PC-9 (cell line): ENCODE results near the gene LRRC26. TPM values are rescaled to one million over a fixed set of nuclear protein-coding genes. Genes with fewer than 3 reads are reported as not detected.

Experiments used
- BruUV-seq: library from RNA; stranded (reverse); fragments of 400-500 nt; replicated peaks from 2 replicates; lab custom pipeline; 2021; lab: Mats Ljungman, UMichigan
- CTCF ChIA-PET: fragments of 300-600 bp; sonication (Branson Sonifier 250); formaldehyde crosslinking; loops from one replicate; lab custom pipeline; 2022; ENCODE audit warnings: antibody characterized with exemption; lab: Charles Lee
- POLR2A ChIA-PET: fragments of 300-600 bp; sonication (Branson Sonifier 250); formaldehyde crosslinking; loops from one replicate; lab custom pipeline; 2022; ENCODE audit warnings: antibody characterized with exemption; ENCODE audit not compliant: unreplicated experiment; lab: Charles Lee
- DNase-seq, 2 experiments: peaks; one replicate each; pipeline versions ENCODE4 v3.0.0 to v3.0.0-alpha.2; 2015 to 2022; ENCODE audit warnings: mixed read lengths in 1 of 2
- H2AFZ ChIP-seq: fragments of 200-600 bp; sonication (generic); 2 replicates; pipeline ENCODE4 v1.8.1; 2017; ENCODE audit warnings: antibody characterized with exemption
- H3F3A ChIP-seq: fragments of 200-600 bp; sonication (generic); 2 replicates; pipeline ENCODE4 v1.8.1; 2017; ENCODE audit warnings: antibody characterized with exemption, mild to moderate bottlenecking, low read depth; ENCODE audit not compliant: insufficient read depth
- H3K27ac ChIP-seq: fragments of 200-600 bp; sonication (generic); 2 replicates; pipeline ENCODE4 v1.6.1; 2016; ENCODE audit warnings: mixed run types
- H3K27me3 ChIP-seq: fragments of 200-600 bp; sonication (generic); 2 replicates; pipeline ENCODE4 v1.6.1; 2016; ENCODE audit warnings: low read depth, mixed run types; ENCODE audit not compliant: insufficient read depth
- H3K36me3 ChIP-seq: fragments of 200-600 bp; sonication (generic); 2 replicates; pipeline ENCODE4 v1.6.1; 2016; ENCODE audit warnings: low read depth, mixed run types
- H3K4me1 ChIP-seq: fragments of 200-600 bp; sonication (generic); replicated peaks from 2 replicates; pipeline ENCODE4 v1.6.1; 2016; ENCODE audit warnings: mixed run types; ENCODE audit not compliant: insufficient read depth
- H3K4me2 ChIP-seq: fragments of 200-600 bp; sonication (generic); 2 replicates; pipeline ENCODE4 v1.6.1; 2017; ENCODE audit warnings: mixed run types
- H3K4me3 ChIP-seq: fragments of 200-600 bp; sonication (generic); 2 replicates; pipeline ENCODE4 v1.6.1; 2016; ENCODE audit warnings: mixed run types
- H3K79me2 ChIP-seq: fragments of 200-600 bp; sonication (generic); 2 replicates; pipeline ENCODE4 v1.6.1; 2017; ENCODE audit warnings: low read depth, mixed run types
- H3K9me2 ChIP-seq: fragments of 200-600 bp; sonication (generic); 2 replicates; pipeline ENCODE4 v1.8.1; 2017; ENCODE audit warnings: mild to moderate bottlenecking; ENCODE audit not compliant: insufficient read depth
- H3K9me3 ChIP-seq: fragments of 200-600 bp; sonication (generic); 2 replicates; pipeline ENCODE4 v1.8.1; 2016; ENCODE audit warnings: low read depth; ENCODE audit not compliant: insufficient read depth
- H4K20me1 ChIP-seq: fragments of 200-600 bp; sonication (generic); 2 replicates; pipeline ENCODE4 v1.8.1; 2017; ENCODE audit not compliant: insufficient read depth
- EZH2 ChIP-seq: fragments of 200-600 bp; sonication (generic); IDR thresholded peaks from 2 replicates; pipeline ENCODE4 v1.8.0; 2017; ENCODE audit warnings: antibody characterized with exemption, low read depth
- intact Hi-C: fragments of 100-400 bp; cut with micrococcal nuclease; formaldehyde crosslinking; loops from one replicate; pipeline ENCODE4 v1.10.0; 2022; ENCODE audit not compliant: unreplicated experiment
- total RNA-seq: library from RNA; stranded (reverse); gene quantifications from 2 replicates; pipeline ENCODE4 v1.2.3, GENCODE V29; 2021
- TF ChIP-seq, protein P1 (sequence below): fragments of 200-600 bp; sonication (generic); conservative IDR thresholded peaks from 2 replicates; pipeline ENCODE4 v1.6.1; 2017; ENCODE audit warnings: mixed run types, antibody characterized with exemption, mild to moderate bottlenecking, moderate library complexity

Gene LRRC26
- total RNA-seq, 1 experiment from 2014 or later, result 2.3 TPM

DNA sequence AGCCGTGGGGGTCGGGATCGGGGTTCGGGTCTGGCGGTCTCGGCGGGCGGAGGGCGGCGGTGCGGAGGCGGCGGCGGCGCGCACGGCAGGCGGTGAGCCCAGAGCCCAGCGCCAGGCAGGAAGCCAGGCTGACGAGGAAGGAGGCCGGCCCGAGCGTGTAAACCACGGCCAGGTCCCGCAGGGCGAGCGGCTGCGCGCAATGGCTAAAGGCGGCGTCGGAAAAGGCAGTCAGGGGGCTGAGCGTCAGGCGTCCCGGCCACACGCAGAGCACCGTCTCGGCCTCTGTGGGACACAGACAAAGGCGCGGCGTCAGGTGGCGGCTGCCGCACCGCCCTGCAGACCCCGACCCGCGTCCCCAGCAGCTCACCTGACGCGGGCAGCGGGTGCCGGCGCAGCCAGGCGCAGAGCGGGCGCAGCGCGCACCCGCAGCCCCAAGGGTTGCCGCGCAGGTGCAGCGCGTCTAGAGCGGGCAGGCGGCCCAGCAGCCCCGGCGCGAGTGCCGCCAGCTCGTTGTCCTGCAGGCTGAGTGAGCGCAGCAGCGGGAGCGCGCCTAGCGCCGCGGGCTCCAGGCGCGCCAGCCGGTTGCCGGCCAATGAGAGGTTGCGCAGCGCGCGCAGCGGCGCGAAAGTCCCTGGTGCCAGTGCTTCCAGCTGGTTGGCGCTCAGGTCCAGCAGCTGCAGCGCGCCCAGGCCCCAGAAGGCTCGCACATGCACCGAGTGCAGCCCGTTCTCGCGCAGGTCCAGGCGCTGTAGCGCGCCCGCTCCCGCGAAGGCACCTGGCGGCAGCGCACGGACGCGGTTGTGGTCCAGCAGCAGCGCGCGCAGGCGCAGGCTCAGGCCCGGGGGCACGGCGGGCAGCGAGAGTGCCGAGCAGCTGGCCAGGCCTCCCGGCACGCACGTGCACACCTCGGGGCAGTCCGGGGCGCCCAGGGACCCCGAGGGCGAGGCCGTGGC lies 671 bp downstream of the LRRC26 start:
- DNase-seq, result peak; percentile 66 to 80
- no peaks in the 10 kb centered on the region for H3K9me3 ChIP-seq
- no peak overlapping the region for H3K27ac ChIP-seq
- BruUV-seq, result no TSS peak
- TF ChIP-seq EZH2, result no peak
- no peaks in the 10 kb centered on the region for H3K27me3 ChIP-seq
- H3K4me3 ChIP-seq, result peak overlapping the region; percentile 75
- intact Hi-C loops, result loop anchor here (5.0 kb wide), 1 partner anchor 42 kb away; no protein-coding TSS in a partner anchor
- H3K36me3 ChIP-seq, result no peaks in the 10 kb centered on the region
- H3K9me2 ChIP-seq, result no peaks in the 10 kb centered on the region
- H2AFZ ChIP-seq, result peak overlapping the region; percentile 83
- peaks cover 11% of the 10 kb centered on the region; the same call in 1 of the 2 replicates for H3F3A ChIP-seq
- POLR2A ChIA-PET, result interaction anchor here (0.6 kb wide), 1 partner anchor 70 kb away, joined by 4 read pairs; no protein-coding TSS in a partner anchor
- CTCF ChIA-PET, result no interaction called here
- H4K20me1 ChIP-seq, result no peaks in the 10 kb centered on the region
- H3K4me1 ChIP-seq, result peaks cover 13% of the 10 kb centered on the region; the same call in 1 of the 2 replicates
- peak overlapping the region; percentile 99 for H3K4me2 ChIP-seq
- no peaks in the 10 kb centered on the region for H3K79me2 ChIP-seq

GRCh38 chr9:137168573-137168903 lies 1.3 kb downstream of the LRRC26 start:
- ChIA-PET POLR2A (interaction anchor here (0.6 kb wide), 2 partner anchors 68 to 71 kb away, joined by 4 read pairs; no protein-coding TSS in a partner anchor), CTCF (no interaction called here)
- DNase-seq, result no peak
- TF ChIP-seq, protein P1, sequence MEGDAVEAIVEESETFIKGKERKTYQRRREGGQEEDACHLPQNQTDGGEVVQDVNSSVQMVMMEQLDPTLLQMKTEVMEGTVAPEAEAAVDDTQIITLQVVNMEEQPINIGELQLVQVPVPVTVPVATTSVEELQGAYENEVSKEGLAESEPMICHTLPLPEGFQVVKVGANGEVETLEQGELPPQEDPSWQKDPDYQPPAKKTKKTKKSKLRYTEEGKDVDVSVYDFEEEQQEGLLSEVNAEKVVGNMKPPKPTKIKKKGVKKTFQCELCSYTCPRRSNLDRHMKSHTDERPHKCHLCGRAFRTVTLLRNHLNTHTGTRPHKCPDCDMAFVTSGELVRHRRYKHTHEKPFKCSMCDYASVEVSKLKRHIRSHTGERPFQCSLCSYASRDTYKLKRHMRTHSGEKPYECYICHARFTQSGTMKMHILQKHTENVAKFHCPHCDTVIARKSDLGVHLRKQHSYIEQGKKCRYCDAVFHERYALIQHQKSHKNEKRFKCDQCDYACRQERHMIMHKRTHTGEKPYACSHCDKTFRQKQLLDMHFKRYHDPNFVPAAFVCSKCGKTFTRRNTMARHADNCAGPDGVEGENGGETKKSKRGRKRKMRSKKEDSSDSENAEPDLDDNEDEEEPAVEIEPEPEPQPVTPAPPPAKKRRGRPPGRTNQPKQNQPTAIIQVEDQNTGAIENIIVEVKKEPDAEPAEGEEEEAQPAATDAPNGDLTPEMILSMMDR, result no peak
- TF ChIP-seq EZH2, result no peak
- H3K9me3 ChIP-seq, result no peaks in the 10 kb centered on the region
- H3K9me2 ChIP-seq, result no peaks in the 10 kb centered on the region
- peak overlapping the region; percentile 99 for H3K4me2 ChIP-seq
- no peaks in the 10 kb centered on the region for H3K27me3 ChIP-seq
- peak overlapping the region; percentile 83; the same call in 1 of the 2 replicates for H2AFZ ChIP-seq
- H3K79me2 ChIP-seq, result no peaks in the 10 kb centered on the region
- intact Hi-C loops, result loop anchor here (5.0 kb wide), 1 partner anchor 41 kb away; no protein-coding TSS in a partner anchor
- no TSS peak for BruUV-seq
- H3F3A ChIP-seq, result peaks cover 10% of the 10 kb centered on the region; the same call in 1 of the 2 replicates
- no peaks in the 10 kb centered on the region for H3K36me3 ChIP-seq
- peaks cover 11% of the 10 kb centered on the region; the same call in 1 of the 2 replicates for H3K4me1 ChIP-seq
- H3K4me3 ChIP-seq, result peak overlapping the region; percentile 75; the same call in 1 of the 2 replicates
- H3K27ac ChIP-seq, result no peak overlapping the region
- H4K20me1 ChIP-seq, result no peaks in the 10 kb centered on the region

- Histone ChIP-seq H3K9me2 (no peaks in the 10 kb centered on the region), H3K4me1 (peaks cover 6% of the 10 kb centered on the region; the same call in 1 of the 2 replicates), H3K9me3 (no peaks in the 10 kb centered on the region), H3K27ac (no peak overlapping the region), H3F3A (0 out of 2 replicates have a peak, but pooled peaks cover 5% of the 10 kb centered on the region), H3K4me3 (peak overlapping the region; percentile 75; the same call in 1 of the 2 replicates), H3K36me3 (no peaks in the 10 kb centered on the region), H3K79me2 (no peaks in the 10 kb centered on the region), H3K4me2 (peak overlapping the region; percentile 99), H2AFZ (no peak overlapping the region), H3K27me3 (no peaks in the 10 kb centered on the region), H4K20me1 (no peaks in the 10 kb centered on the region)
- TF ChIP-seq EZH2, result no peak
- TF ChIP-seq, protein P1, result no peak
- CTCF ChIA-PET, result interaction anchor here (0.5 to 0.7 kb wide), 2 partner anchors 11 to 332 kb away, joined by 4 read pairs; no protein-coding TSS in a partner anchor
- DNase-seq, result peak in 1 of 2 experiments; percentile 70
- BruUV-seq, result no TSS peak
- intact Hi-C loops, result loop anchor here (5.0 kb wide), 1 partner anchor 41 kb away; no protein-coding TSS in a partner anchor
- POLR2A ChIA-PET, result interaction anchor here (0.6 to 0.7 kb wide), 5 partner anchors 38 to 80 kb away, joined by 4 to 6 read pairs (median 4); no protein-coding TSS in a partner anchor
Observed at GRCh38 chr9:137167747-137168572, 1.9 kb downstream of the LRRC26 start.
